ENCODE measurements around the gene BCL11B.

BCL11B gene

DNA sequence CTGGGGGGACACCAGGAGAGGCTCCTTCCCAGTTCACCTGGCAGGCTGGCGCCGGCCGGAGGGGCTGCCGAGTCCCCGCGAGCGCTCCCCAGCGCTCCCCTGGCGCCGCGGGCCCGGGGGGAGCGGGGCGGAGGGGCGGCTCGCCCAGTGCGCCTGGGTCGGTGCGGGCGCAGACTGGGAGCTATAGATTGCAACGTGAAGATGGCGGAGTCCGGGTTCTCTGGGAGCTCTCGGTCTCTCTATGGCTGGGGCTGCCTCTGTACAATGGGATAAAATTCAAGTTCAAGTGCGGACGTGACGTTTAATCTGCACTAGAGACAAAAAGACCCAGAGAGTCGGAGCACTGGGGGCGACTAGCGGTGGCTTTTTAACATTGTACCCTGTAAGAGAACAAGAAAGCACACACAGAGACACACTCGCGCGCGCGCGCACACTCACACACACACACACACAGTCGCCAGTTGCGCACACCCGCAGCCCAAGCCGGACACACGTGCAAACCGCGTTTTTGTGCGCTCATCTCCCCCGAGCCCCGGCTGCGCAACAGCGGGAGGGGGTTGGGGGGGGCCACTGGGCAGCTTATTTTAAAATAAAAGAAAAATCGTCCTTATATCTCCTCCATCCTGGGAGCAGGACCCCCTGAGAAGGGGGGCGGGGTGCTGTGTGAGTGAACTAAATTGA, at the start of gene BCL11B:
TSS of gene BCL11B (minus strand) at position 247 of the 681 bp plus-strand sequence. CDS start 979 bp downstream, outside the sequence.
- DNase-seq: peak; percentile 35

DNA sequence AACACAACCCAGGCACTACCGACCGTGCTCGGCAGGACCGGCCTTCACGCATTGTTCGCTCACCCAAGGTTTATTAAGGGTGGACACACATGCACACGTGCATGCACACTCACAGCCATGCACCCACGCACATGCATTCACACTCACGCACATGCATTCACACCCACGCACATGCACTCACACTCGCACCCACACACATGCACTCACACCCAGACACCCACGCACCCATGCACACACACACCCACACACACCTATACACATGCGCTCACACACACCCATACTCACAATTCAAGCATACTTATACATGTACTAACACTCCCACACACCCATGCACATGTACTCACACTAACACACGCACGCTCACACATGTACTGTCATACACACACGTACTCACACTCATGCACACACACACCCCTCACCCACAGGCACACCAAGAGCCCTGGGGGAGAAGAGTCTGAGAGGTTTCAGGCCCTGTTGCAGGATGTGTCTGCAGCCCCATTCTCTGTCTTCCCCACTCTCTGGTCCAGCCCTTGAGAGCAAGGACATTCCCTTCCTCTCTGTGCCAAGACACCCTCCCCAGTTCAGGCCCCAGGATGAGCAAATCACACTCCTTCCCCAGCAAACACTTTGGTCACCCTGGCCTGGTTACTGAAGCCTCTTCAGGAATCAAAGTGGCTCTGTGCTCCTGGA, 49.4 kb upstream of the BCL11B start:
- no peak for DNase-seq

DNA sequence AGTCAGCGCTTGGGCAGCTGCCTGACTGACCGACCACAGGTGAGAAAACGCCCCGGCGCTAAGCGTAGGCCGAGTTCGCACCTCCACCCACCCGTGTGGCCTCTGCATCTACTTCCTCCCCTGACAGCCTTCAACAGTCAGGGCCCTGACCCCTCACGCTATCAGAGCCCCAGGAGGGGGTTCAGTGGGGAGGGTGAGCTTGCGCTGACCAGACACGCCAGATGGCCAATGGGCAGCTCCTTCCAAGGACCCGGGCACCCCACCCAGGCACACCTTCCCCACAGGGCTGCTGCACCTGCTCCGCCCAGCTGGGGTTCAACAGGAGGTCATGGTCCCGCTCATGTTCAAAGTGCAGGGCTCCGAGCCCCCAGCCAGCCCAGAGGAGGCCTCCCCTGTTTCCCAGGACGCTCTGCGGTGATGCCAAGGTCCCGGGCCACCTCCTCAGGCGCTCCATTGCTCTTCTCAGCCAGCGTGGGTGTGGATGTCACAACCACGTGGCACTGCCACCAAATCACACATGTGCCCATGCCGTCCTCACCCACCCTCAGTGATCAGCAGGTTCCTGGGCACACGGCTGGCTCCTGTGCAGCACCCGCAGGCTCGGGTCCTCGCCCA, 48.7 kb upstream of the BCL11B start:
- no peak for DNase-seq

DNA sequence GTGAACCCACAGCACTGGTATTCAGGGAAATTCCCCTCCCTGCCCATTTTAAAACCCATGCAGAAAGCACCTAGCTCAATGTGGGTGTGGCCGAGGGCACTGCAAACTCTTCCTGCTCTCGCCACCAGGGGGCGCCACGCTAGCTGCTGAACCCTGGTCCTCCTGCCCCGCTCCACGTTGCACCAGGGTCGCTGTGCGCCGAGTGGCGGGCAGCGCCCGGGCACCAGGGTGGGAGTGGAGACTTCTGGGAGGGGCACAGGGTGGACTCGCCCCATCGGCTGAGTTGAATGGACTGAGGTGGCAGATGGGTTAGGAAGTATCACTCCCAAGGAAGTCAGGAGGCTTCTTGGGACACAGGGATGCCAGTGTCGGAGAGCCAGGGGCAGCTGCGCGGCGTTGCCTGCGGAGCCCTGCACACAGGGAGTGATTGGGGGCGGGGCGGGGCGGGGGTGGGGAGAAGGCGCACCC, 48.1 kb upstream of the BCL11B start:
- DNase-seq: peak; percentile 32

DNA sequence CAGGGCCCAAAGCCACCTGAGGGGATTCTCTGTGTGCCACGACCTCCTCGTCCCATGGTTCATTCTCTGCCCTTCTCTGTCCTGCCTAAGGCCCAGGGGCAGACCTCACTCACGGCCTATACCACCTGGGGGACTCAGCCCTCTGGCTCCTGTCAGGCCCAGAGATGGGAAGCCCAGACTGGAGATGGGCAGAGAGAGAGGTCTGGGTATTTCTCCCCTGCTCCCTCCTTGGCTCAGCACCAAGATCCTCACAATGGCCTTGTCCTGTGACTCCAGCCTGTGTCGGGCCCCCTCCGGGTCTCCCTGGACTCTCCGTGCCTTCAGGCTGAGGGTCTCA, 46.9 kb upstream of the BCL11B start:
- no peak for DNase-seq

DNA sequence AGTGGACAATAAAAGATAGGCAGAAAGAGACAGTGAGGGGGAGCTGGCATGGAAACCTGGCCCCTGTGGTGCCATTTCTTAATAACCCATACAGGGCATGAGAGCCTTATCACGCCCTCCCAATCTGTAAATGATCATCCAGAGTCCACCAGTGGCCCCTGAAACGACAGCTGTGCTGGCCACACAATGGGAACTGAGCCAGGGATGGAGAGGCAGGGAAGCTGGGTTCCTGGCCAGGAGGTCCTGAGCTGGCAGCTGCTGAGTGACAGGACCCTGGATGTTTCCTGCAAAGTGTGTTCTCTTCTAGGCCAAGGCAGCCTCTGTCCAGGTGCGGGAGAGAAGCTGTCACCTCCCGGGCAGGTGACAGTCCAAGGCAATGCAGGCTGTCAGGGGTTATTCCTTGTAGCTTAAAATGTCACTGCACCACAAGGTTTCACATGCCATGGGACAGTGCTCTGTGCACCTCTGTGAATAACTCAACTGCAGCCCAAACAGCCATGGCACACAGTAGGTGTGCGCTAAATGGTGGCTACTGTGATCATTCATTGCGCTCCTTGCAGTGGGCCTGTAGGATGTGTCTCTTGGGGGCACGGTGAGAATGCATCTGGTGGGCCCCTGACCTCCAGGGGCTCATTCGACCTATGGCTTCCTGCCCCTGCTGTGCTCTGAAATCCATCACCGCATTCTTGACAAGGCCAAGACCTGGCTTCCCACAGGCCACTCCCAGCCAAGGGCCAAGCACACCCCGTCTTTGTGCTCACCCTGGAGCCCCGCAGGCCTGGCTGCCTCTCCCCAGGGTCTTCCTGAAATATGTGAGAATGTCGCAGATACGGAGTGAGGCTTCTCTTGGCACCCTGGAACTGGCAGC, 46.3 kb upstream of the BCL11B start:
- no peak for DNase-seq

DNA sequence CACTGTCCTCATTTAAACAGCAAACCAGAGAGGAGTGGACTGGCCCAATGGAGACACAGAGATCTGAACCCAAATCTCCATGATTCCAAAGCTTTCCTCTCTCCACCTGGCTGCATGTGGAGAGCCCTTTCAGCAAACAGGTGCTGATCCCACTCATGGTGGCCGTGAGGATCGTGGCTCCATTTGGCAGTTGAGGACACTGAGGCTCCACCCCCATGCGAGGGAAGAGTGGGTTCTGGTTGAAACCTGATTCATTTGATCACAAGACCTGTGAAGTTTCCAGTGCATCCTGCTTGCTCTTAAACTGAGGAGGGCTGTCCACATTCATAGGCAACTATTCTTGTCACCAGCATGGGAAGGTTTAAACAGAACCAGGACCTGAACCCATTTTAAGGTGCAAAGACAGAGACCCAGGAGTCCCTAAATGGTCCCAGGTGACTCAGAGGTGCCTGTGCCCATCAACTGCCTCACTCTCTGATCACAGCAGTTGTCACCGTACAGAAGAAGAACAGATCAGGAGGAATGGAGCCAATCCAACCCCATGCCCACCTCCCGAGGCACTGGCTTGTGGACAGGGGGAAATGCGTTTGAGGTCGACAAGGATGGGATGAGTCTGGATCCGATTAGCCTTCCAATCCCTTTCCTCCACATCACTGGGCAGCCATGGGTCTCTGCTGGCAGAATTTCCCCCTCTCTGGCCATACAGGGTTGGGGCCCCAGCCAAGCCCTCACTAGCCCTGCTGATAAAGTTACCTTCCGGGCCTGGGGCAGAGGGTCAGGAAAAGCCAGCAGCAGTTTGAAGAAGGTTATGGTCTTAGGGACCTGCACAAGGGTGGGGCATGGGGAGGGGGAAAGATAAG, 45.5 kb upstream of the BCL11B start:
- DNase-seq: no peak

DNA sequence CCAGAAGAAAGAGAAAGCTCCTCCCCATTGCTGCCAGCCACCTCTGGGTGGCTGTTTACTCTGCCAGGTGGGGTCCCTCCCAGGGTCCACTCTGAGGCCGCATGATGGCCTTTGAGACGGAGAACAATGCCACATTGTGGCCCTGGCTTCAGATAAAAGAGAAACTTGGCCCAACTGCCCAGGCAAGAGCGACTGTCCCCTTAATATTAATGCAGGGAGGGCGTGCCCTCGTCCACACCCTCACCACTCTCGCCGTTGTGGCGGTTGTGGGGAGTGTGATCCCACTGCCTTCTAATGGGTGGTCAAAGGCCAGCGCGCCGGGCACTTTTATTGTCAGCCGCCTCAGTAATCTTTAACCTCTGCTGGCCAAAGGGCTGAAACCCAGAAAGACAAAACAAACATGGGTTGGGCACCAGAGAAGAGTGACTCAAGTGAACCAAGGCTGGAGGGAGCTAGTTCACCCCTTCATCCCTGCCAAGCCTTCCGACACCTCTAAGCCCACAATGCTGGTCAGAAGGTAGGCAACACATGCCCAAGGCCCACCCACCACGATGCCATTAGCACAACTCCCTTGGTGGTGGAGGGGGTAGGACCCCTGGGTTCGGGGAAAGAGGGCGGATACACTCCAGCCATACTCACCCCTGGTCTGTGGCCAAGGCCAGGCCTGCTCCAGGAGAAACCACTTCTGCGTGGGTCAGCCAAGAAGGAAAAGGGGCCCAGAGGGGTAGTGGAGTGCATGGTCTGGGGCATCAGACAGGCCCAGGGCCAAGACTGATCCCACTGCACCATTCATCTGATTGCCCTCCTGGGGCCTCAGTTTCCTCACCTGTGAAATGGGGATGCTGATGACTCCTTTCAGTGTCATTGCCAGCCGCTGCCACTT, 44.5 kb upstream of the BCL11B start:
- no peak for DNase-seq

DNA sequence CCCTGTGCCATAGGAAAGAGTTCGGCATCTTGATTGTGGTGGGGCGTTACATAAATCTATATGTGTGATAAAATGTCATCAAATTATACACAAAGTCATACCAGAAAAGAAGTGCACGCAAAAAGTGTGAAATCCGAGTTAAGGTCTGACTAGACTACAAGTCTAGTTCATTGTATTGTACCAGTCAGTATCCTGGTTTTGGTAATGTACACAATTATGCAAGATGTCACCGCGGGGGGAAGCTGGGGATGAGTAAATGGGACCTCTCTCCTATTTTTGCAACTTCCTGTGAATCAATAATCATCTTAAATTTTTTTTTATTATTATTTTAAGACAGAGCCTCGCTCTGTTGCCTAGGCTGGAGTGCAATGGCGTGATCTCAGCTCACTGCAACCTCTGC, 43.2 kb upstream of the BCL11B start:
- no peak for DNase-seq

DNA sequence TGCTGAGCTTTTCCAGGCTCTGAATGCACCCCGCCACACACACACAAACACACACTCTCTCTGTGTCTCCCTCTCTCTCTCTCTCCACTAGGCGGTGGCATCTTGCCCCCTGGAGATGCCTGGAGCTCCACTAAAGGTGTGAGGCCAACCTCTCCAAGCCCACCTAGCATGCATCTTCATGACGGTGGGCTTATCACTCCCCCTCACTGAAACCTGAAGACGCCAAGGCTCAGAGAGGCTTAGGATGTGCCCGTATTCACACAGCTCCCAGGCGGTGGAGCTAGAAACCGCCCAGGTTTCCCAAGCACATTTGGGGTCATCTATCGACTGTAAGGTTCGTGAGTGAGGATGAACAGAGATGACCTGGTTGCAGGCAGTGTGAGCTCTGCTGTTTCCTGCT, 42.6 kb upstream of the BCL11B start:
- DNase-seq: no peak

DNA sequence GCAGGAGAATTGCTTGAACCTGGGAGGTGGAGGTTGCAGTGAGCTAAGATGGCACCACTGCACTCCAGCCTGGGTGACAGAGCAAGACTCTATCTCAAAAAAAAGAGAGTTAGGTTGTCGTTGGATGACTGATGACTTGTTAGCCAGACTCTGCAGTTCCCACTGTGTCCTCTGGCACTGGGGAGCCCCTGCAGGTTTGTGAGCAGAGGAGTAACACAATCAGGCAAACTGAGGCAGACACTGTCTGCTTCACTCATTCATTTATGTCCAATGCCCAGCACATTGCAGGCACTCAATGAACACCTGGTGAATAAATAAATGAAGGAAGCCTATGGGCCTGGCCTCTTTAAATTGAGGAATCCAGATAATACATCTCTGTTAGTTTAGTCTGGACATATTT, 41.2 kb upstream of the BCL11B start:
- no peak for DNase-seq

DNA sequence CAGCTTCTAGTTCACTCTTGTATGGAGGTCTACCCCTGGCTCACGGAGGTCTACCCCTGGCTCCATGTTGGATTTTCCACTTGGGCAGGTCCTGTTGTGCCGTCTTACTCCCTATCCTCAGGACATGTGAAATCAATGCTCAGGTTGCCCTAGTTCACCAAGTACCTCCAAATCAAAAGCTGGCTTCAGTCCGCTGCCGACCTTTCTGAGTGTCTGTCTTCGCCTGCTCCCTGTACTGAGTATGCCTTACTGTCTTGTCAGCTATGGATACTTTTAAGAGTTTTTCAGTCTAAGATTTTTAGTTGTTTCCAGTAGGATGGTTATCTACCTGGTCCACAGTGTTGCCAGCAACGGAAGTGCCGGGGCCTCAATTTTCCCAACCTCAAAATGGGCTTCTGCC, 40.1 kb upstream of the BCL11B start:
- DNase-seq: no peak

DNA sequence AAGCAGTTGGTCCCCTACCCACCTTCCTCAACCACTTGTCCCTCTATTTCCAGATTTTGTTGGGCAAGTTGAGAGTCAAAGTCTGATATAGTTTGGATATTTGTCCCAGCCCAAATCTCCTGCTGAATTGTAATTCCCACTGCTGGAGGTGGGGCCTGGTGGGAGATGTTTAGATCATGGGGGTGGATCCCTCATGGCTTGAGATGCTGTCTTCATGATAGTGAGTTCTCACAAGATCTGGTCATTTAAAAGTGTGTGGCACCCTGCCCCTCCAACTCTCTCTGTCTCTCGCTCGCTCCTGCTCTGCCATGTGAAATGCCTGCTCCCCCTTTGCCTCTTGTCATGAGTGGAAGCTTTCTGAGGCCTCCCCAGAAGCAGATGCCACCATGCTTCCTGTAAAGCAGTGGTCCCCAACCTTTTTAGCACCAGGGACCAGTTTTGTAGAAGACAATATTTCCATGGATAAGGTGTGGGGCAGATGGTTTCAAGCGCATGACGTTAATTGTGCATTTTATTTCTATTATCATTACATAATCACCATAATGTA, 37.3 kb upstream of the BCL11B start:
- DNase-seq: no peak

DNA sequence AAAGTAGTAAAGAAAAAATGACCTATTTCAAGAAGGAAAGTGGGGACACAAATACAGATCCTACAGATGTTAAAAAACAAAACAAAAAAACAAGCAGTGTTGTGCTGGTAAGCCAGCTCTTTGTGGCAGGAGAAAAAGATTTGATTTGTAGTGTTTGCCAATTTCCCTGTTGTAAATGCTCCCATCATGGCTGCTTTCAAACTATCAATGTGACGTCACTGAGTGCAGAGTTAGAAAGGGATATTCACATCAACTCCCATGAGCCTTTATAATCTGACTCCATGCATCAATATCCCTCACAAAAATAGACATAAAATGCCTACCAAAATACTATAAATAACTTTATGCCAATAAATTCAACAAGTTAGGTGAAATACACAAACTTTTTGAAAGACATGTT, 32.2 kb upstream of the BCL11B start:
- DNase-seq: no peak

DNA sequence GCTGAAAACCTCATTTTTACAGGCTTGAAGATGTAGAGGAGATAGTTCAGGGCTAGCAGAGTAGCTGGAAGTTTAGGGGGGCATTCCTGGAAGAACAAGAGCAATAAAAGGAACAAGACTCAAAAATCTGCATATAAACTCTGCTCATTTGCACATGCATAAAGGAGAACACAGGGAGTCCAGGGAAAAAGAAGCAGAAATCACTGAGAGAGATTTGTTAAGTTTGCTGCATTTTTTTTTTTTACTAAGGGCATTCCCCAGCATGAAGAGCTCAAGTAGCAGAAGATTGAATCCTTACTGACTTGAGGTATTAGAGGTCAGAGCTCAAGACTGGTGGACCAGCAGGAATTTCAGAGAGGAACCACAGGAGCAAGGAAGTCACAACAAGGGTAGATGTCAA, 28.2 kb upstream of the BCL11B start:
- DNase-seq: no peak

DNA sequence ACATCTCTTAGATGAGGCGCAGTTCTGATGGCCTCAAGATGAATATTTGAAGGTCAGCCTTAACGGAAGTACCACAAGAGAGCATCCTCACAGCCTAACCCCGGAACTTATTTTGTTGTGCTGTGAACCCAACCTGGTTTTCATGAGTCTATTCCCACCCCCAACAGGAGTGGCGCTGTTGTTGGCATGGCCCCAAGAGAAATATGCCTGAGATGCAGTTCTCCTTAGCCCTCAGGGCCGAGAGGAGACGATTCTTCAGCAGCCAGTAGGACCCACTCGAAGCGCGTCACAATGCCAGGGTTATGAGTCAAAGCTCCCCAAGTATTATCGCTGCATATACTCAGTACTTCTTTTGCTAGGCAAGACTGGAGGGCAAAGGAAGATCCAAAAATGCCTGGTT, 24.5 kb upstream of the BCL11B start:
- no peak for DNase-seq

DNA sequence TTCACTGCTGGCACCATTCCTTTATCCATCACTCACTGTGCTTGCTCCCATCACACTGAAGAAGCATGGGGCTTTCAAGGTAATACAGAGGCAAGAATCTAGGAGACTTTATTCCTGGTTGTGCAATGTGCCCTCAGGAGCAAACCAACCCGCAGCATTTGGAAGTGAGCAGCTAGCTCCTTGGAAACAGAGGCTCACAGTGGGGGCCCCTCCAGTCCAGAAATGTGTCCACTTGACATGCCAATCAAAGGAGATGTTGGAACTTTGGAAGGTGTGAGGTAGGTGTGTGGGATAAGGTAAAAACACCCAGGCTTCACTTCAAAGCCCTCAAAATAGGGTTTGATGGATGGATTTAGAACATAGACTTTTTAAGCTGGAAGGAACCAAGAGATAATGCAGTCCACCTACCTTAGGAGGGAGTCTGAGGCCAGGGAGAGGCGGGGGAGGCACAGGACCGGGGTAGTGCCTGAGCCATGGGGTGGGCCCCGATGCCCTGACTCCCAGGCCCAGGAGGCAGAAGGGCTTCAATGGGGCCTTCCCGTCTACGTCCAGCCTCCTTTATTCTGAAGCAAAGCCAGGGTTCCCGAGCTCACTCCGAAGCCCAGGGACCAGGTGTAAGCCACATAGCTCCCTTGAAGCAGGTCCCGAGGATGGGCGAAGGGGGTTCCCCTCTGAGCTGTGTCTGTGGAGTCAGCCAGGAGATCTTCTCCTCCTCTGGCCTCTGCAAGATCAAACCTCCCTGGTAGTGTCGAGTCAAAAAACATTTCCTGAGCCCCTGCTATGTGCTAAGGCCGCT, 17.6 kb upstream of the BCL11B start:
- no peak for DNase-seq

DNA sequence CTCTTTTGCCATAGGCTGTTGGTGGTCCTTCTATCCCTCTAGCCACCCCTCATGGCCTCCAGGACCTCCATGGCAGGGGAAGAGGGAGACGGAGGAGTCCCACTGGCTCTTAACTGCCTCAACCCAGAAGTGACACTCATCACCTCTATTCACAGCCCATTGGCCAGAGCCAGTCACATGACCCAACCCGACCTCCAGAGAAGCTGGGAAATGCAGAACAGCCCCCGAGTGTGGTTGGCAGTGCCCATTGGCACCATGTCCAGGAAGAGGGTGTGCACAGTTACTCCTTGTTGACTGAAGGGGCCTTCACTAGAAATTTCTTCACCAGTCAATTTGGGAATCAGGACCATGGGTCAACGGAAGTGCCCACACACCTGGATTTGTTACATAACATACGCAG, 17.0 kb upstream of the BCL11B start:
- no peak for DNase-seq

DNA sequence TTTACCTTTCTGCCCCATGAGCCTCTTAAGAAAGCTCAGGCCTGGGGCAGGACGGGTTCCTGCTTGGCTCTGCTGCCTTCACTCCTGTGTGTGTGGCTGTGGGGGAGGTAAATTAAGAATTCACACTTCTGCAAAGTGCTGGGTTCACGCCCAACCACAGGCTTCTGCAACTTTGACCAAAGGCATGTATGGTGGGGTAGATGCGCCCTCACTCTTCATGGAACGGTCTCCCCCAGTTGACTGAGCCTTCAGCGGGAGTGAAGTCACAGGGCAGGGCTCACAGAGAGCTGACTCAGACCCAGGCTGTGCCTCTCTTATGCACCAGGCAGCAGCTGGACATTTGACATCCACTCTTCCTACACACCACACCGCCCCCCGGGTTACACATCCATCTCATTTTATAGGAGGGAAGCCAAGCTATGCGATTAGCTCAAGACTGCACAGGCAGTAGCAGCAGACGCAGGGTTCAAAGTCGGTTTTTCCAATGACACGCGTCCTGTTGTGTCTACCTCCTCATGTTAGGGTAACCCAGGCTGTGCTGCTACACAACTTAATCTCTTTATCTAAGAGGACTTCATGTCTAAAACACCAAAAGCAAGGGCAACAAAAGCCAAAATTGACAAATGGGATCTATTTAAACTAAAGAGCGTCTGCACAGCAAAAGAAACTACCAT, 15.4 kb upstream of the BCL11B start:
- DNase-seq: no peak

DNA sequence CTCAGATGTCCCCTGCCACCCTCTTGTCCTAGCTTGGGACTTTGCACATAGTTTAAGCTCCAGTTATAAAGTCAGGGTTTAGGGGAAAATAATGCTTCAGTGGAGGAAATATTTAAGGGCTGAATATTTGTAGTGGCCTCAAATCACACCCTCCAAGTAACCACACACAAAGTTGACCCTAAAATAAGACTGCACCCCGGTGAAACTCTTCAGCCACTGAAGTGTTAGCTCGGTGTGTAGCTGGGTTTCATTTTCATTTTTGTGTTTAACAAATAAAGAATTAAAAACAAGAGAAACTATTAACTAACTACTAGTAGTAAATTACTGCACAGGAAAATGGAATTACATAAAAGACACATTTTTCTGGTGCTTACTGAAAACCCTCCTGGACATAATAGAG, 14.8 kb upstream of the BCL11B start:
- no peak for DNase-seq

Measured in NCI-H226 (cell line).